Activated T-cell treated with anti-CD3 and anti-CD28 coated beads for 4 hours (primary cell): Measurements from ENCODE around the gene SLC2A2.

ENCODE experiments used
- DNase-seq: peaks from one replicate; pipeline ENCODE4 v3.0.0-alpha.2; 2020

The SLC2A2 gene

GRCh38 chr3:171026597-171027293, at the start of gene SLC2A2:
SLC2A2 (minus strand) TSS chr3:171026720; CDS start chr3:171026670, 50 bp downstream.
- DNase-seq = no peak

- no peak for DNase-seq
Observed at GRCh38 chr3:171072432-171072831, 45.9 kb upstream of the SLC2A2 start.

GRCh38 chr3:171068658-171069057, 42.1 kb upstream of the SLC2A2 start:
- no peak for DNase-seq

GRCh38 chr3:171066206-171066605, 39.7 kb upstream of the SLC2A2 start:
- no peak for DNase-seq

- DNase-seq = no peak
Observed at GRCh38 chr3:171065732-171066131, 39.2 kb upstream of the SLC2A2 start.

- no peak for DNase-seq
Observed at GRCh38 chr3:171064461-171064860, 37.9 kb upstream of the SLC2A2 start.

- no peak for DNase-seq
Observed at GRCh38 chr3:171061749-171062148, 35.2 kb upstream of the SLC2A2 start.

- no peak for DNase-seq
Observed at GRCh38 chr3:171059978-171060377, 33.5 kb upstream of the SLC2A2 start.

- DNase-seq = no peak
Observed at GRCh38 chr3:171058873-171059603, 32.5 kb upstream of the SLC2A2 start.

GRCh38 chr3:171058058-171058457, 31.5 kb upstream of the SLC2A2 start:
- DNase-seq = no peak

- no peak for DNase-seq
Observed at GRCh38 chr3:171057072-171057471, 30.6 kb upstream of the SLC2A2 start.

- no peak for DNase-seq
Observed at GRCh38 chr3:171056528-171056927, 30.0 kb upstream of the SLC2A2 start.

GRCh38 chr3:171055336-171056178, 29.0 kb upstream of the SLC2A2 start:
- DNase-seq = no peak

- DNase-seq = no peak
Observed at GRCh38 chr3:171054921-171055320, 28.4 kb upstream of the SLC2A2 start.

GRCh38 chr3:171054231-171054630, 27.7 kb upstream of the SLC2A2 start:
- DNase-seq = no peak

- no peak for DNase-seq
Observed at GRCh38 chr3:171049861-171050444, 23.4 kb upstream of the SLC2A2 start.

- DNase-seq = no peak
Observed at GRCh38 chr3:171046760-171047159, 20.2 kb upstream of the SLC2A2 start.

- no peak for DNase-seq
Observed at GRCh38 chr3:171044835-171045793, 18.6 kb upstream of the SLC2A2 start.

- no peak for DNase-seq
Observed at GRCh38 chr3:171044384-171044783, 17.9 kb upstream of the SLC2A2 start.

- DNase-seq = no peak
Observed at GRCh38 chr3:171039674-171040073, 13.2 kb upstream of the SLC2A2 start.

- no peak for DNase-seq
Observed at GRCh38 chr3:171038342-171038741, 11.8 kb upstream of the SLC2A2 start.

GRCh38 chr3:171028779-171029232, 2.3 kb upstream of the SLC2A2 start:
- no peak for DNase-seq
